CD4-positive, alpha-beta memory T cell (primary cell): ENCODE results near the gene GNB3. TPM values are rescaled to one million over a fixed set of nuclear protein-coding genes. Genes with fewer than 3 reads are reported as not detected.
A peak's percentile ranks its signal among the peaks of the same experiment; 100 is the strongest.

Experiments
- CTCF ChIA-PET: fragments of 350-600 bp; sonication (Branson Sonifier 250); formaldehyde crosslinking; loops from one replicate; lab custom pipeline; 2021; ENCODE audit warnings: inconsistent platforms; ENCODE audit not compliant: partially characterized antibody; lab: Charles Lee
- POLR2A ChIA-PET: fragments of 350-600 bp; sonication (Branson Sonifier 250); formaldehyde crosslinking; loops from one replicate; lab custom pipeline; 2021; ENCODE audit not compliant: partially characterized antibody; lab: Charles Lee
- DNase-seq, 5 donors: peaks; one replicate each; pipeline versions ENCODE4 v3.0.0 to v3.0.0-alpha.2; 2020 to 2022; ENCODE audit warnings: mixed read lengths in 1 of 5
- H3K27ac ChIP-seq: one replicate; pipeline ENCODE4 v1.7.0; 2013; ENCODE audit warnings: low read depth, low read length
- H3K27me3 ChIP-seq: 2 replicates; pipeline ENCODE4 v1.7.0; 2013; ENCODE audit warnings: mild to moderate bottlenecking, low read length, moderate library complexity; ENCODE audit not compliant: insufficient read depth
- H3K36me3 ChIP-seq: 2 replicates; pipeline ENCODE4 v1.7.0; 2013; ENCODE audit warnings: mild to moderate bottlenecking, low read length, moderate library complexity; ENCODE audit not compliant: insufficient read depth
- H3K4me1 ChIP-seq: 2 replicates; pipeline ENCODE4 v1.7.0; 2013; ENCODE audit warnings: mild to moderate bottlenecking, low read length, moderate library complexity; ENCODE audit not compliant: insufficient read depth
- H3K4me3 ChIP-seq, 2 donors: one replicate each; pipeline ENCODE4 v1.7.0; 2013; ENCODE audit warnings: low read length in 2 of 2, mild to moderate bottlenecking in 1 of 2
- H3K9me3 ChIP-seq, 2 donors: one replicate each; pipeline ENCODE4 v1.7.0; 2013; ENCODE audit warnings: low read length in 2 of 2, control low read depth in 1 of 2; ENCODE audit not compliant: control insufficient read depth in 1 of 2
- H3K27ac Mint-ChIP-seq, 7 donors: one replicate each; pipeline ENCODE4 v1.8.0; 2020 to 2021; ENCODE audit warnings: mixed read lengths in 7 of 7, mild to moderate bottlenecking in 6 of 7, inconsistent platforms in 3 of 7, moderate library complexity in 3 of 7
- H3K27me3 Mint-ChIP-seq, 2 donors: one replicate each; pipeline ENCODE4 v1.8.0; 2020 to 2021; ENCODE audit warnings: mixed read lengths in 2 of 2
- H3K36me3 Mint-ChIP-seq, 2 donors: one replicate each; pipeline ENCODE4 v1.8.0; 2020 to 2021; ENCODE audit warnings: mixed read lengths in 2 of 2, inconsistent platforms in 1 of 2, mild to moderate bottlenecking in 1 of 2
- H3K4me1 Mint-ChIP-seq, 4 donors: one replicate each; pipeline ENCODE4 v1.8.0; 2020 to 2021; ENCODE audit warnings: mixed read lengths in 4 of 4, mild to moderate bottlenecking in 1 of 4
- H3K4me3 Mint-ChIP-seq, 8 donors: one replicate each; pipeline ENCODE4 v1.8.0; 2020 to 2021; ENCODE audit warnings: mixed read lengths in 8 of 8, mild to moderate bottlenecking in 7 of 8, moderate library complexity in 6 of 8, inconsistent platforms in 3 of 8
- H3K9me3 Mint-ChIP-seq, 8 donors: one replicate each; pipeline ENCODE4 v1.8.0; 2020 to 2021; ENCODE audit warnings: mixed read lengths in 8 of 8, mild to moderate bottlenecking in 5 of 8, inconsistent platforms in 3 of 8, moderate library complexity in 1 of 8
- intact Hi-C: fragments of 100-400 bp; cut with micrococcal nuclease; formaldehyde crosslinking; loops from one replicate; pipeline ENCODE4 v1.15.1; 2023
- polyA plus RNA-seq, 2 donors: library from polyadenylated mRNA; unstranded; fragments of 300-500 nt; fragmentation: Illumina TruSeq; gene quantifications; one replicate each; pipeline ENCODE4 v1.2.3, GENCODE V29; 2021
- total RNA-seq, 2 experiments: library from RNA; stranded (reverse); gene quantifications; one replicate each; pipeline ENCODE4 v1.2.3, GENCODE V29; 2021

Gene GNB3
- total and polyA plus RNA-seq, 4 experiments from 2014 or later: 5.1 to 5.2 TPM; not detected in 2

DNA sequence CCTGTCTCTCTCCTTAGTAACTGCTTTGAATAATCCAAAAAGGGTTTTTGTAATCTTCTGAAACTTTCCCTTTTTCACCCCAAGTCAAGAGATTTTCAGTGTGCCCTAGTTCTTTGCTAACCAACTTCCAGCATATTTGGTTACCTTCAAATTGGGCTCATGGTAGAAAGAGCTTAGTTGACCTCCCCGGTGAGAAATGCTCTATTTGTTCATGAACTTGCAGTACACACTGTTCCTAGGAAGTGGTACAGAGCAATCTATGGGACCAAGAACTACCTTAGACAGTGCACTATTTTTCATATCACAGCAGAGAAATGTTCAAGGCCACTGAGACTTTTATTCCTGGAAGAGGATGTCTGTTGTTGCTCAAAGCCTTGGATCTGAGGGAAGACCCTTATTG is 12.9 kb downstream of the GNB3 start:
- DNase-seq: no peak
- H3K27ac Mint-ChIP-seq: peak overlapping the region; percentile 82 to 100 (median 99)
- no peaks in the 10 kb centered on the region for H3K27me3 Mint-ChIP-seq
- CTCF ChIA-PET: interaction anchor here (0.5 to 5.7 kb wide), 9 partner anchors 9 to 283 kb away, joined by 3 to 102 read pairs (median 5); partner anchors contain the start of genes CD4, MLF2, SPSB2 and TPI1
- H3K36me3 Mint-ChIP-seq: peaks cover 23 to 32% of the 10 kb centered on the region in 2 donors
- intact Hi-C loops: loop anchor here (2.0 kb wide), 1 partner anchor 297 kb away; the partner anchor contains the start of gene IFFO1
- H3K4me3 ChIP-seq: peak overlapping the region in 1 of 2 donors; percentile 62
- peaks cover 0 to 3% (median 0%) of the 10 kb centered on the region in 8 donors for H3K9me3 Mint-ChIP-seq
- H3K9me3 ChIP-seq: no peaks in the 10 kb centered on the region
- POLR2A ChIA-PET: interaction anchor here (1.2 to 7.1 kb wide), 15 partner anchors 16 to 383 kb away, joined by 3 to 270 read pairs (median 22); partner anchors contain the start of genes C12orf57, C1RL, CD4 and COPS7A
- no peaks in the 10 kb centered on the region for H3K27me3 ChIP-seq
- peaks cover 37% of the 10 kb centered on the region for H3K4me1 ChIP-seq
- H3K4me1 Mint-ChIP-seq: peaks cover 19 to 39% (median 29%) of the 10 kb centered on the region in 4 donors
- H3K36me3 ChIP-seq: peaks cover 39% of the 10 kb centered on the region
- peak overlapping the region; percentile 92 for H3K27ac ChIP-seq
- H3K4me3 Mint-ChIP-seq: peak overlapping the region; percentile 3 to 99 (median 95)

- H3K27ac Mint-ChIP-seq: peak overlapping the region in 6 of 7 donors; percentile 74 to 100 (median 88)
- peaks cover 27 to 35% of the 10 kb centered on the region in 2 donors for H3K36me3 Mint-ChIP-seq
- H3K9me3 ChIP-seq: no peaks in the 10 kb centered on the region
- ChIA-PET POLR2A (interaction anchor here (1.4 to 7.1 kb wide), 7 partner anchors 15 to 105 kb away, joined by 5 to 270 read pairs (median 22); partner anchors contain the start of genes C12orf57, CD4, ENO2 and MLF2), CTCF (interaction anchor here (0.5 to 5.7 kb wide), 6 partner anchors 11 to 203 kb away, joined by 4 to 102 read pairs (median 6); partner anchors contain the start of genes CD4, SPSB2 and TPI1)
- peaks cover 19 to 39% (median 29%) of the 10 kb centered on the region in 4 donors for H3K4me1 Mint-ChIP-seq
- H3K9me3 Mint-ChIP-seq: peaks cover 0 to 3% (median 0%) of the 10 kb centered on the region in 8 donors
- peak overlapping the region in 4 of 8 donors; percentile 5 to 99 (median 62) for H3K4me3 Mint-ChIP-seq
- H3K36me3 ChIP-seq: peaks cover 43% of the 10 kb centered on the region
- peak overlapping the region; percentile 92 for H3K27ac ChIP-seq
- H3K27me3 ChIP-seq: no peaks in the 10 kb centered on the region
- DNase-seq: no peak
- H3K4me3 ChIP-seq: no peak overlapping the region
- no peaks in the 10 kb centered on the region for H3K27me3 Mint-ChIP-seq
- intact Hi-C loops: no loop called here
- peaks cover 37% of the 10 kb centered on the region for H3K4me1 ChIP-seq
Measured at GRCh38 chr12:6854036-6854435, 13.3 kb downstream of the GNB3 start.

DNA sequence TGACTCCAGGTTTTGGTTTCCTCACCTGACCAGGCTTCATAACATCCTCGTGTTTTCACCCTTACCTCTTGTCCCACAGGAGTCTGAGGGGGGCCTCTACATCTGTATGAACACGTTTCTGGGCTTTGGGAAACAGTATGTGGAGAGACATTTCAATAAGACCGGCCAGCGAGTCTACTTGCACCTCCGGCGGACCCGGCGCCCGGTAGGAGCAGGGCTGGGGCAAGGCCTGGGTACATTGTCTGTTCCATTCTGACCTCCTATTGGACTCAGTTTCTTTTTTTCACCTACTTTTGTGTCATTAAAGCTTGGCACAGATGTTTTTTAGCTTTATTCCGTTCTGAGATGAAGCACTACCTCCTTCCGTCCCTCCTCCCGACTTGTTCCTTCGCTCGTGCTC is 14.6 kb downstream of the GNB3 start:
- CTCF ChIA-PET: interaction anchor here (0.6 to 5.7 kb wide), 5 partner anchors 10 to 1063 kb away, joined by 3 to 102 read pairs (median 4); partner anchors contain the start of genes SPSB2 and TPI1
- Mint-ChIP-seq H3K27ac (peak overlapping the region in 4 of 7 donors; percentile 41 to 85 (median 82)), H3K4me1 (peaks cover 19 to 39% (median 26%) of the 10 kb centered on the region in 4 donors), H3K27me3 (no peaks in the 10 kb centered on the region), H3K9me3 (peaks cover 0 to 3% (median 0%) of the 10 kb centered on the region in 8 donors), H3K4me3 (no peak overlapping the region), H3K36me3 (peaks cover 35 to 45% of the 10 kb centered on the region in 2 donors)
- intact Hi-C loops: no loop called here
- no peaks in the 10 kb centered on the region for H3K27me3 ChIP-seq
- H3K9me3 ChIP-seq: no peaks in the 10 kb centered on the region
- peaks cover 53% of the 10 kb centered on the region for H3K36me3 ChIP-seq
- H3K4me1 ChIP-seq: peaks cover 37% of the 10 kb centered on the region
- H3K4me3 ChIP-seq: no peak overlapping the region
- H3K27ac ChIP-seq: no peak overlapping the region
- no peak for DNase-seq
- POLR2A ChIA-PET: interaction anchor here (7.1 kb wide), 1 partner anchor 14 kb away, joined by 270 read pairs; the partner anchor contains the start of genes SPSB2 and TPI1

DNA sequence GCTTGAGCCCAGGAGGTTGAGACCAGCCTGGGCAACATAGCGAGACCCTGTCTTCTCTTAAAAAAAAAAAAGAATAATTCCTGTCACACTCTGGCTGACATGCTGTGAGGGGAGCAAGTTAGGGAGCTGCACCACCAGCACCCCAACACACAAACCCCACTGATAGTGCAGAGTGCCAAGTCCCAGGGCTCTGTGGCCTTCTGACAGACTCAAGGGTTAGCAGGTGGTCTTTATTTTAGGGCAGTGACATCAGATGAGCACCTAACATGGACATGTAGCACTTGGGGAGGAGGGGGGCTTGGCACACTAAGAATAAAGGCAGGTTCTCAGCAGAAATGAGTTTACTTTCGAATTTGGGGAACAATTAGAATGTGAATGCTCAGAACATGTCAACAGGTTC is 18.1 kb downstream of the GNB3 start:
- ChIA-PET CTCF (no interaction called here), POLR2A (interaction anchor here (0.9 to 1.0 kb wide), 2 partner anchors 9 to 14 kb away, joined by 3 read pairs; partner anchors contain the start of gene SPSB2)
- H3K27me3 Mint-ChIP-seq: no peaks in the 10 kb centered on the region
- peaks cover 61 to 64% of the 10 kb centered on the region in 2 donors for H3K36me3 Mint-ChIP-seq
- DNase-seq: no peak
- H3K27ac Mint-ChIP-seq: no peak overlapping the region
- peaks cover 15% of the 10 kb centered on the region for H3K4me1 ChIP-seq
- H3K36me3 ChIP-seq: peaks cover 84% of the 10 kb centered on the region
- H3K4me1 Mint-ChIP-seq: peaks cover 8 to 12% (median 10%) of the 10 kb centered on the region in 4 donors
- H3K27me3 ChIP-seq: no peaks in the 10 kb centered on the region
- H3K4me3 ChIP-seq: no peak overlapping the region
- H3K9me3 Mint-ChIP-seq: no peaks in the 10 kb centered on the region
- intact Hi-C loops: no loop called here
- H3K4me3 Mint-ChIP-seq: no peak overlapping the region
- H3K9me3 ChIP-seq: no peaks in the 10 kb centered on the region
- H3K27ac ChIP-seq: no peak overlapping the region

GRCh38 chr12:6860116-6860515 is 19.4 kb downstream of the GNB3 start:
- no peak overlapping the region for H3K27ac ChIP-seq
- peak in 1 of 5 donors; percentile 9 for DNase-seq
- CTCF ChIA-PET: interaction anchor here (1.3 to 2.5 kb wide), 3 partner anchors 9 to 31 kb away, joined by 5 to 17 read pairs (median 8); partner anchors contain the start of gene SPSB2
- H3K9me3 ChIP-seq: no peaks in the 10 kb centered on the region
- Mint-ChIP-seq H3K36me3 (peaks cover 63 to 71% of the 10 kb centered on the region in 2 donors), H3K9me3 (no peaks in the 10 kb centered on the region), H3K4me1 (peaks cover 0 to 6% (median 2%) of the 10 kb centered on the region in 4 donors), H3K27ac (peak overlapping the region in 1 of 7 donors; percentile 42), H3K4me3 (no peak overlapping the region), H3K27me3 (no peaks in the 10 kb centered on the region)
- H3K4me1 ChIP-seq: peaks cover 1% of the 10 kb centered on the region
- intact Hi-C loops: no loop called here
- H3K36me3 ChIP-seq: peaks cover 80% of the 10 kb centered on the region
- H3K27me3 ChIP-seq: no peaks in the 10 kb centered on the region
- POLR2A ChIA-PET: interaction anchor here (1.0 to 1.1 kb wide), 2 partner anchors 9 to 12 kb away, joined by 3 to 4 read pairs; partner anchors contain the start of gene CDCA3
- H3K4me3 ChIP-seq: no peak overlapping the region

- H3K4me3 ChIP-seq: no peak overlapping the region
- H3K4me1 Mint-ChIP-seq: peaks cover 0 to 6% (median under 1%) of the 10 kb centered on the region in 4 donors
- intact Hi-C loops: no loop called here
- H3K27ac ChIP-seq: no peak overlapping the region
- ChIA-PET CTCF (interaction anchor here (1.7 to 2.5 kb wide), 2 partner anchors 9 to 11 kb away, joined by 8 to 17 read pairs; partner anchors contain the start of gene SPSB2), POLR2A (interaction anchor here (1.0 to 1.4 kb wide), 2 partner anchors 12 to 25 kb away, joined by 3 to 5 read pairs; partner anchors contain the start of gene SPSB2)
- H3K36me3 Mint-ChIP-seq: peaks cover 60 to 74% of the 10 kb centered on the region in 2 donors
- no peaks in the 10 kb centered on the region for H3K4me1 ChIP-seq
- H3K27ac Mint-ChIP-seq: peak overlapping the region in 1 of 7 donors; percentile 23
- no peaks in the 10 kb centered on the region for H3K27me3 ChIP-seq
- peaks cover 71% of the 10 kb centered on the region for H3K36me3 ChIP-seq
- H3K4me3 Mint-ChIP-seq: no peak overlapping the region
- H3K9me3 ChIP-seq: no peaks in the 10 kb centered on the region
- H3K9me3 Mint-ChIP-seq: no peaks in the 10 kb centered on the region
- DNase-seq: no peak
- H3K27me3 Mint-ChIP-seq: no peaks in the 10 kb centered on the region
Measured at GRCh38 chr12:6860942-6861341, 20.2 kb downstream of the GNB3 start.

DNA sequence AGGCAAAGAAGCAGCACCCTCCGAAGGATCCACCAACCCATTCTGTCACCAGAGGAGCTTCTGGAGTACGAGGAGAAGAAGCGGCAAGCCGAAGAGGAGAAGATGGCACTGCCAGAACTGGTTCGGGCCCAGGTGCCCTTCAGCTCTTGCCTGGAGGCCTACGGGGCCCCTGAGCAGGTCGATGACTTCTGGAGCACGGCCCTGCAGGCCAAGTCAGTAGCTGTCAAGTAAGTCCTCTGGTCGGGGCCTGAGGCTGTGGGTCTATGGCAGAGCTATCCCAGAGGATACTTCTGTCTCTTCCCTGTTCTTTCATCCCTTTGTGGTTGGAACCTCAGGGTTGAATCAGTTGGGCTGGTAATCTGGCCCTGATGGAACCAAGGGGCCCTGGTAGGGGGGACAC is 20.7 kb downstream of the GNB3 start:
- H3K9me3 ChIP-seq: no peaks in the 10 kb centered on the region
- no peak overlapping the region for H3K27ac Mint-ChIP-seq
- no peaks in the 10 kb centered on the region for H3K27me3 ChIP-seq
- no peak for DNase-seq
- no peak overlapping the region for H3K4me3 Mint-ChIP-seq
- H3K4me1 ChIP-seq: peaks cover 1% of the 10 kb centered on the region
- H3K9me3 Mint-ChIP-seq: no peaks in the 10 kb centered on the region
- H3K27ac ChIP-seq: no peak overlapping the region
- H3K4me3 ChIP-seq: no peak overlapping the region
- ChIA-PET POLR2A (interaction anchor here (1.0 to 1.4 kb wide), 2 partner anchors 11 to 26 kb away, joined by 3 to 5 read pairs; partner anchors contain the start of gene SPSB2), CTCF (interaction anchor here (1.1 to 2.5 kb wide), 2 partner anchors 9 to 11 kb away, joined by 4 to 17 read pairs; partner anchors contain the start of gene SPSB2)
- H3K4me1 Mint-ChIP-seq: peaks cover under 1 to 6% (median under 1%) of the 10 kb centered on the region in 4 donors
- H3K36me3 ChIP-seq: peaks cover 67% of the 10 kb centered on the region
- peaks cover 59 to 74% of the 10 kb centered on the region in 2 donors for H3K36me3 Mint-ChIP-seq
- intact Hi-C loops: no loop called here
- H3K27me3 Mint-ChIP-seq: no peaks in the 10 kb centered on the region
